ENCODE measurements around the gene IGSF8.

DNA sequence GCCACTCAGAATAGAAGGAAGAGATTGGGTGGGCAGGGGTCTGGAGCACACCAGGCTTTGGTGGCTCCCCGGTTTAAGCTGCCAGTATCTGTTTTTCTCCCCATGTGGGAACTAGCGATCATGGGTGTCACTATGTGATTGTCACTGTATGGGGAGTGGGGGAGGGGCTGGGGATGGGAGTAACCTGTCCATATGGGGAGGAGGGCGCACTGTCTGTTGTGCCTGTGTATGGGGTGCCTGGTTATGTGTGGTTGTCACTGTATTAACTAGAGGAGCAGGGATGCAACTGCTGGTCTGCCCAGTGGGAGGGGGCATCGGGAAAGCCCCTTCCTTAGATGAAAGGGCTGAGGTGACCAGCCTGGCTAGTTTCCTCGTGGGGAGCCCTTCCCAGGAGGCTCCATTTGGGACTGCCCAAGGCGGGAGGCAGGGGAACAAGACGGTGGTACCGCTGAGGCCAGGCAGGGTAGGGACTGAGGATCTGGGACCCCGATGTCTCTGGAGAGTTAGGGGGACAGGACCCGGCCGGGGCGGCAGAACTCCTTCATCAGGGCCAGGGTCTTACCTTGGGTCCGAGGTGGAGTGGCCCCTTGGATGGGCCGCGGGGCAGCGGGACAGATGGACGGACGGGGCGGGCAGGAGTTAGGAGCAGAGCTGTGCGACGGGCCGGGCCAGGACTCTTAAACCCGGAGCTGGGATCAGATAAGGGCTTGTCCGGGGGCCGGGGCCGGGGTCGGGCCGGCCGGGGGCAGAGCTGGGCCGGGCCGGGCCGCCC is 28.8 kb downstream of the IGSF8 start, which contains the start of gene KCNJ10:
- TF ChIP-seq, protein P1, sequence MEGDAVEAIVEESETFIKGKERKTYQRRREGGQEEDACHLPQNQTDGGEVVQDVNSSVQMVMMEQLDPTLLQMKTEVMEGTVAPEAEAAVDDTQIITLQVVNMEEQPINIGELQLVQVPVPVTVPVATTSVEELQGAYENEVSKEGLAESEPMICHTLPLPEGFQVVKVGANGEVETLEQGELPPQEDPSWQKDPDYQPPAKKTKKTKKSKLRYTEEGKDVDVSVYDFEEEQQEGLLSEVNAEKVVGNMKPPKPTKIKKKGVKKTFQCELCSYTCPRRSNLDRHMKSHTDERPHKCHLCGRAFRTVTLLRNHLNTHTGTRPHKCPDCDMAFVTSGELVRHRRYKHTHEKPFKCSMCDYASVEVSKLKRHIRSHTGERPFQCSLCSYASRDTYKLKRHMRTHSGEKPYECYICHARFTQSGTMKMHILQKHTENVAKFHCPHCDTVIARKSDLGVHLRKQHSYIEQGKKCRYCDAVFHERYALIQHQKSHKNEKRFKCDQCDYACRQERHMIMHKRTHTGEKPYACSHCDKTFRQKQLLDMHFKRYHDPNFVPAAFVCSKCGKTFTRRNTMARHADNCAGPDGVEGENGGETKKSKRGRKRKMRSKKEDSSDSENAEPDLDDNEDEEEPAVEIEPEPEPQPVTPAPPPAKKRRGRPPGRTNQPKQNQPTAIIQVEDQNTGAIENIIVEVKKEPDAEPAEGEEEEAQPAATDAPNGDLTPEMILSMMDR (IDR thresholded peaks at IDR 0.05; ENCODE audit: poor library complexity, severe bottlenecking), result no peak
- TF ChIP-seq POLR2AphosphoS5 (IDR thresholded peaks at IDR 0.05) (no peak), SMC3 (conservative IDR thresholded peaks at IDR 0.05; ENCODE audit: poor library complexity) (no peak), EZH2 (IDR thresholded peaks at IDR 0.05; ENCODE audit: borderline replicate concordance, insufficient read depth, low read length, poor library complexity, severe bottlenecking) (no peak), TAF1 (IDR thresholded peaks at IDR 0.05; ENCODE audit: low read depth) (no peak)
